HG03342 (cell line): ENCODE results near the gene ITSN2.

Experiments used
- ATAC-seq: cut with Tn5 transposase; IDR thresholded peaks from one replicate; pipeline ENCODE4 v1.9.1; 2021; ENCODE audit warnings: mild to moderate bottlenecking, moderate library complexity; ENCODE audit not compliant: unreplicated experiment

ITSN2 gene

GRCh38 chr2:24337890-24338289 lies 22.4 kb downstream of the ITSN2 start:
- ATAC-seq, result no peak

GRCh38 chr2:24336811-24337210 lies 23.5 kb downstream of the ITSN2 start:
- ATAC-seq, result no peak

GRCh38 chr2:24334245-24334633 lies 26.1 kb downstream of the ITSN2 start:
- ATAC-seq, result no peak

- ATAC-seq, result no peak
These were observed 27.4 kb downstream of the ITSN2 start for GRCh38 chr2:24332791-24333540.

GRCh38 chr2:24330161-24330560 lies 30.2 kb downstream of the ITSN2 start:
- ATAC-seq, result no peak

GRCh38 chr2:24329700-24330099 lies 30.6 kb downstream of the ITSN2 start:
- no peak for ATAC-seq

GRCh38 chr2:24328010-24328409 lies 32.3 kb downstream of the ITSN2 start:
- no peak for ATAC-seq

GRCh38 chr2:24317491-24317920 lies 42.8 kb downstream of the ITSN2 start:
- no peak for ATAC-seq

GRCh38 chr2:24315669-24316068 lies 44.7 kb downstream of the ITSN2 start:
- no peak for ATAC-seq

- ATAC-seq, result no peak
These were observed 46.3 kb downstream of the ITSN2 start for GRCh38 chr2:24313744-24314632.

- no peak for ATAC-seq
These were observed 52.4 kb downstream of the ITSN2 start for GRCh38 chr2:24307961-24308360.

GRCh38 chr2:24304631-24305030 lies 55.7 kb downstream of the ITSN2 start:
- no peak for ATAC-seq

- no peak for ATAC-seq
These were observed 56.2 kb downstream of the ITSN2 start for GRCh38 chr2:24304098-24304497.

GRCh38 chr2:24301599-24301998 lies 58.7 kb downstream of the ITSN2 start:
- ATAC-seq, result no peak

- ATAC-seq, result no peak
These were observed 62.7 kb downstream of the ITSN2 start for GRCh38 chr2:24297663-24298062.

- no peak for ATAC-seq
These were observed 73.2 kb downstream of the ITSN2 start for GRCh38 chr2:24287171-24287570.

- no peak for ATAC-seq
These were observed 74.7 kb downstream of the ITSN2 start for GRCh38 chr2:24285484-24286152.

- ATAC-seq, result no peak
These were observed 79.7 kb downstream of the ITSN2 start for GRCh38 chr2:24280645-24281044.

- ATAC-seq, result no peak
These were observed 80.2 kb downstream of the ITSN2 start for GRCh38 chr2:24280161-24280560.

GRCh38 chr2:24276349-24276899 lies 83.9 kb downstream of the ITSN2 start:
- ATAC-seq, result no peak

GRCh38 chr2:24274809-24275208 lies 85.5 kb downstream of the ITSN2 start:
- ATAC-seq, result no peak
